ENCODE measurements around the gene TTC23. TPM values are rescaled to one million over a fixed set of nuclear protein-coding genes. Genes with fewer than 3 reads are reported as not detected.
A peak's percentile ranks its signal among the peaks of the same experiment; 100 is the strongest.

TTC23 gene
- total RNA-seq = 57.0 TPM
- polyA plus RNA-seq = 17.8 TPM

- WGBS = 6% methylated on average over 14 of the region's 14 CpGs
- no peak within 1 kb of the TSS for H3K27ac ChIP-seq (ENCODE audit: low read depth)
- no peaks in the 10 kb centered on the region for H3K36me3 ChIP-seq (ENCODE audit: insufficient read depth)
- DNase-seq (ENCODE audit: extremely low spot score) = peak; percentile 86
- peak within 1 kb of the TSS; percentile 60 for H3K4me3 ChIP-seq (ENCODE audit: low read depth, low read length)
- peaks cover 1% of the 10 kb centered on the region for H3K4me1 ChIP-seq (ENCODE audit: insufficient read depth)
Observed at GRCh38 chr15:99249270-99249841, at the start of gene TTC23. TSS of gene TTC23 (minus strand) at chr15:99249581. CDS start at chr15:99228712, 20,869 bp downstream.

- no peak for DNase-seq (ENCODE audit: extremely low spot score)
- WGBS = 66% methylated on average over 2 of the region's 2 CpGs
- H3K4me3 ChIP-seq (ENCODE audit: low read depth, low read length) = no peak overlapping the region
- no peaks in the 10 kb centered on the region for H3K4me1 ChIP-seq (ENCODE audit: insufficient read depth)
- H3K36me3 ChIP-seq (ENCODE audit: insufficient read depth) = no peaks in the 10 kb centered on the region
- H3K27ac ChIP-seq (ENCODE audit: low read depth) = no peak overlapping the region
Observed at GRCh38 chr15:99296386-99296785, 47.0 kb upstream of the TTC23 start.

GRCh38 chr15:99295840-99296239, 46.5 kb upstream of the TTC23 start:
- H3K4me1 ChIP-seq (ENCODE audit: insufficient read depth) = no peaks in the 10 kb centered on the region

GRCh38 chr15:99291643-99292042, 42.3 kb upstream of the TTC23 start:
- Histone ChIP-seq H3K4me3 (ENCODE audit: low read depth, low read length) (no peak overlapping the region), H3K27ac (ENCODE audit: low read depth) (no peak overlapping the region), H3K4me1 (ENCODE audit: insufficient read depth) (no peaks in the 10 kb centered on the region), H3K36me3 (ENCODE audit: insufficient read depth) (no peaks in the 10 kb centered on the region)
- DNase-seq (ENCODE audit: extremely low spot score) = no peak

More at GRCh38 chr15:99295840-99296239, 46.5 kb upstream of the TTC23 start:
- Histone ChIP-seq H3K4me3 (ENCODE audit: low read depth, low read length) (no peak overlapping the region), H3K27ac (ENCODE audit: low read depth) (no peak overlapping the region), H3K36me3 (ENCODE audit: insufficient read depth) (no peaks in the 10 kb centered on the region)
- DNase-seq (ENCODE audit: extremely low spot score) = no peak

- Histone ChIP-seq H3K36me3 (ENCODE audit: insufficient read depth) (peaks cover 2% of the 10 kb centered on the region), H3K4me3 (ENCODE audit: low read depth, low read length) (no peak overlapping the region), H3K27ac (ENCODE audit: low read depth) (no peak overlapping the region), H3K4me1 (ENCODE audit: insufficient read depth) (no peaks in the 10 kb centered on the region)
- no peak for DNase-seq (ENCODE audit: extremely low spot score)
Observed at GRCh38 chr15:99283717-99284116, 34.3 kb upstream of the TTC23 start.

GRCh38 chr15:99282586-99282985, 33.2 kb upstream of the TTC23 start:
- 92% methylated on average over 5 of the region's 5 CpGs for WGBS
- H3K4me3 ChIP-seq (ENCODE audit: low read depth, low read length) = no peak overlapping the region
- H3K27ac ChIP-seq (ENCODE audit: low read depth) = no peak overlapping the region
- no peaks in the 10 kb centered on the region for H3K4me1 ChIP-seq (ENCODE audit: insufficient read depth)
- peaks cover 2% of the 10 kb centered on the region for H3K36me3 ChIP-seq (ENCODE audit: insufficient read depth)
- no peak for DNase-seq (ENCODE audit: extremely low spot score)

- Histone ChIP-seq H3K27ac (ENCODE audit: low read depth) (no peak overlapping the region), H3K4me1 (ENCODE audit: insufficient read depth) (no peaks in the 10 kb centered on the region), H3K36me3 (ENCODE audit: insufficient read depth) (peaks cover 2% of the 10 kb centered on the region), H3K4me3 (ENCODE audit: low read depth, low read length) (no peak overlapping the region)
- DNase-seq (ENCODE audit: extremely low spot score) = no peak
Observed at GRCh38 chr15:99282121-99282520, 32.7 kb upstream of the TTC23 start.

- H3K4me1 ChIP-seq (ENCODE audit: insufficient read depth) = no peaks in the 10 kb centered on the region
- DNase-seq (ENCODE audit: extremely low spot score) = no peak
- peaks cover 2% of the 10 kb centered on the region for H3K36me3 ChIP-seq (ENCODE audit: insufficient read depth)
- no peak overlapping the region for H3K4me3 ChIP-seq (ENCODE audit: low read depth, low read length)
- WGBS = 95% methylated on average over 3 of the region's 3 CpGs
- H3K27ac ChIP-seq (ENCODE audit: low read depth) = no peak overlapping the region
Observed at GRCh38 chr15:99279827-99280226, 30.4 kb upstream of the TTC23 start.

GRCh38 chr15:99279290-99279689, 29.9 kb upstream of the TTC23 start:
- Histone ChIP-seq H3K4me3 (ENCODE audit: low read depth, low read length) (no peak overlapping the region), H3K27ac (ENCODE audit: low read depth) (no peak overlapping the region), H3K4me1 (ENCODE audit: insufficient read depth) (no peaks in the 10 kb centered on the region), H3K36me3 (ENCODE audit: insufficient read depth) (peaks cover 2% of the 10 kb centered on the region)
- whole genome bisulfite sequencing = 78% methylated on average over 3 of the region's 3 CpGs
- DNase-seq (ENCODE audit: extremely low spot score) = no peak

- no peak overlapping the region for H3K27ac ChIP-seq (ENCODE audit: low read depth)
- 95% methylated on average over 9 of the region's 9 CpGs for WGBS
- no peaks in the 10 kb centered on the region for H3K4me1 ChIP-seq (ENCODE audit: insufficient read depth)
- no peak overlapping the region for H3K4me3 ChIP-seq (ENCODE audit: low read depth, low read length)
- no peaks in the 10 kb centered on the region for H3K36me3 ChIP-seq (ENCODE audit: insufficient read depth)
- DNase-seq (ENCODE audit: extremely low spot score) = no peak
Observed at GRCh38 chr15:99275525-99276128, 26.2 kb upstream of the TTC23 start.

GRCh38 chr15:99275061-99275460, 25.7 kb upstream of the TTC23 start:
- Histone ChIP-seq H3K27ac (ENCODE audit: low read depth) (no peak overlapping the region), H3K36me3 (ENCODE audit: insufficient read depth) (no peaks in the 10 kb centered on the region), H3K4me1 (ENCODE audit: insufficient read depth) (no peaks in the 10 kb centered on the region), H3K4me3 (ENCODE audit: low read depth, low read length) (no peak overlapping the region)
- WGBS = 98% methylated on average over 2 of the region's 2 CpGs
- DNase-seq (ENCODE audit: extremely low spot score) = no peak

- H3K4me1 ChIP-seq (ENCODE audit: insufficient read depth) = no peaks in the 10 kb centered on the region
- H3K36me3 ChIP-seq (ENCODE audit: insufficient read depth) = no peaks in the 10 kb centered on the region
- 31% methylated on average over 3 of the region's 3 CpGs for WGBS
- no peak overlapping the region for H3K4me3 ChIP-seq (ENCODE audit: low read depth, low read length)
- H3K27ac ChIP-seq (ENCODE audit: low read depth) = no peak overlapping the region
- DNase-seq (ENCODE audit: extremely low spot score) = no peak
Observed at GRCh38 chr15:99273801-99274200, 24.4 kb upstream of the TTC23 start.

GRCh38 chr15:99268431-99268830, 19.1 kb upstream of the TTC23 start:
- no peak for DNase-seq (ENCODE audit: extremely low spot score)
- Histone ChIP-seq H3K27ac (ENCODE audit: low read depth) (no peak overlapping the region), H3K36me3 (ENCODE audit: insufficient read depth) (no peaks in the 10 kb centered on the region), H3K4me3 (ENCODE audit: low read depth, low read length) (no peak overlapping the region), H3K4me1 (ENCODE audit: insufficient read depth) (no peaks in the 10 kb centered on the region)
- 81% methylated on average over 5 of the region's 5 CpGs for WGBS

- H3K36me3 ChIP-seq (ENCODE audit: insufficient read depth) = no peaks in the 10 kb centered on the region
- no peaks in the 10 kb centered on the region for H3K4me1 ChIP-seq (ENCODE audit: insufficient read depth)
- WGBS = 89% methylated on average over 3 of the region's 3 CpGs
- no peak overlapping the region for H3K4me3 ChIP-seq (ENCODE audit: low read depth, low read length)
- no peak for DNase-seq (ENCODE audit: extremely low spot score)
- no peak overlapping the region for H3K27ac ChIP-seq (ENCODE audit: low read depth)
Observed at GRCh38 chr15:99267957-99268356, 18.6 kb upstream of the TTC23 start.

Data from urinary bladder (tissue), 4 donors.